HS-5 (cell line): ENCODE results near the gene BBIP1.

Experiments
- DNase-seq: peaks from one replicate; pipeline ENCODE4 v3.0.0-alpha.2; 2012; ENCODE audit warnings: low read depth

The BBIP1 gene

GRCh38 chr10:110863956-110864355 is 55.0 kb downstream of the BBIP1 start:
- DNase-seq: no peak

- no peak for DNase-seq
These were observed 55.6 kb downstream of the BBIP1 start for GRCh38 chr10:110863361-110863760.

- no peak for DNase-seq
These were observed 56.0 kb downstream of the BBIP1 start for GRCh38 chr10:110862961-110863360.

GRCh38 chr10:110861930-110862649 is 56.9 kb downstream of the BBIP1 start:
- DNase-seq: no peak

- DNase-seq: no peak
These were observed 57.5 kb downstream of the BBIP1 start for GRCh38 chr10:110861476-110861875.

- no peak for DNase-seq
These were observed 58.3 kb downstream of the BBIP1 start for GRCh38 chr10:110860576-110861241.

- no peak for DNase-seq
These were observed 59.0 kb downstream of the BBIP1 start for GRCh38 chr10:110859973-110860376.

GRCh38 chr10:110859206-110859972 is 59.6 kb downstream of the BBIP1 start:
- DNase-seq: no peak

GRCh38 chr10:110858297-110858934 is 60.6 kb downstream of the BBIP1 start:
- DNase-seq: no peak

GRCh38 chr10:110857265-110858171 is 61.5 kb downstream of the BBIP1 start:
- DNase-seq: no peak

- DNase-seq: no peak
These were observed 64.9 kb downstream of the BBIP1 start for GRCh38 chr10:110853921-110854605.

- no peak for DNase-seq
These were observed 66.0 kb downstream of the BBIP1 start for GRCh38 chr10:110852947-110853346.

GRCh38 chr10:110852255-110852896 is 66.6 kb downstream of the BBIP1 start:
- peak; percentile 41 for DNase-seq

GRCh38 chr10:110851020-110851612 is 67.9 kb downstream of the BBIP1 start:
- no peak for DNase-seq

GRCh38 chr10:110850099-110850498 is 68.9 kb downstream of the BBIP1 start:
- no peak for DNase-seq
